Measurements from ENCODE around the gene FCHSD2.
"Not testable (repeated sequence)": the region's sequence is repeated elsewhere in the genome, so short reads cannot be mapped to it uniquely, and the experiment has no call there.

FCHSD2 gene

GRCh38 chr11:73055002-73055401, 87.1 kb downstream of the FCHSD2 start:
- no peak for DNase-seq

- DNase-seq: no peak
These were observed 88.2 kb downstream of the FCHSD2 start for GRCh38 chr11:73053964-73054363.

GRCh38 chr11:73048446-73048845, 93.7 kb downstream of the FCHSD2 start:
- no peak for DNase-seq

GRCh38 chr11:73047773-73048371, 94.2 kb downstream of the FCHSD2 start:
- no peak for DNase-seq

GRCh38 chr11:73040046-73040445, 102.1 kb downstream of the FCHSD2 start:
- no peak for DNase-seq

GRCh38 chr11:73034777-73035176, 107.3 kb downstream of the FCHSD2 start:
- DNase-seq: no peak

GRCh38 chr11:73034331-73034730, 107.8 kb downstream of the FCHSD2 start:
- DNase-seq: no peak

GRCh38 chr11:73030130-73030529, 112.0 kb downstream of the FCHSD2 start:
- no peak for DNase-seq

- no peak for DNase-seq
These were observed 112.7 kb downstream of the FCHSD2 start for GRCh38 chr11:73029403-73029802.

- DNase-seq: no peak
These were observed 113.5 kb downstream of the FCHSD2 start for GRCh38 chr11:73028611-73029010.

- DNase-seq: not testable (repeated sequence)
These were observed 114.3 kb downstream of the FCHSD2 start for GRCh38 chr11:73027840-73028239.

GRCh38 chr11:73024639-73025038, 117.5 kb downstream of the FCHSD2 start:
- no peak for DNase-seq

- DNase-seq: no peak
These were observed 122.1 kb downstream of the FCHSD2 start for GRCh38 chr11:73019996-73020395.

- no peak for DNase-seq
These were observed 122.7 kb downstream of the FCHSD2 start for GRCh38 chr11:73019449-73019848.

GRCh38 chr11:73018856-73019255, 123.3 kb downstream of the FCHSD2 start:
- DNase-seq: no peak

- no peak for DNase-seq
These were observed 124.9 kb downstream of the FCHSD2 start for GRCh38 chr11:73017024-73017751.

- no peak for DNase-seq
These were observed 129.1 kb downstream of the FCHSD2 start for GRCh38 chr11:73013021-73013420.

- DNase-seq: no peak
These were observed 129.8 kb downstream of the FCHSD2 start for GRCh38 chr11:73012121-73012863.

GRCh38 chr11:73011126-73011817, 130.8 kb downstream of the FCHSD2 start:
- no peak for DNase-seq

GRCh38 chr11:73009972-73010371, 132.1 kb downstream of the FCHSD2 start:
- DNase-seq: no peak

- DNase-seq: no peak
These were observed 138.0 kb downstream of the FCHSD2 start for GRCh38 chr11:73004088-73004487.

GRCh38 chr11:73003088-73003487, 139.0 kb downstream of the FCHSD2 start:
- DNase-seq: no peak

GRCh38 chr11:73002214-73002613, 139.9 kb downstream of the FCHSD2 start:
- DNase-seq: no peak

All from stimulated activated CD4-positive, alpha-beta T cell treated with anti-CD3 and anti-CD28 coated beads, Interleukin-4, amount 100 ng/mL, for 1 hour (primary cell).